K562 treated with DMSO at 1 percent for 4 hours (cell line): ENCODE results near the gene R3HDM4. TPM values are rescaled to one million over a fixed set of nuclear protein-coding genes. Genes with fewer than 3 reads are reported as not detected.

Experiments
- total RNA-seq: library from RNA; unstranded; fragments of 300-600 nt; gene quantifications from 2 replicates; pipeline ENCODE4 v1.2.3, GENCODE V29; 2022; ENCODE audit not compliant: insufficient read depth

R3HDM4 gene
- 152 and 154 TPM in 2 replicates for total RNA-seq

DNA sequence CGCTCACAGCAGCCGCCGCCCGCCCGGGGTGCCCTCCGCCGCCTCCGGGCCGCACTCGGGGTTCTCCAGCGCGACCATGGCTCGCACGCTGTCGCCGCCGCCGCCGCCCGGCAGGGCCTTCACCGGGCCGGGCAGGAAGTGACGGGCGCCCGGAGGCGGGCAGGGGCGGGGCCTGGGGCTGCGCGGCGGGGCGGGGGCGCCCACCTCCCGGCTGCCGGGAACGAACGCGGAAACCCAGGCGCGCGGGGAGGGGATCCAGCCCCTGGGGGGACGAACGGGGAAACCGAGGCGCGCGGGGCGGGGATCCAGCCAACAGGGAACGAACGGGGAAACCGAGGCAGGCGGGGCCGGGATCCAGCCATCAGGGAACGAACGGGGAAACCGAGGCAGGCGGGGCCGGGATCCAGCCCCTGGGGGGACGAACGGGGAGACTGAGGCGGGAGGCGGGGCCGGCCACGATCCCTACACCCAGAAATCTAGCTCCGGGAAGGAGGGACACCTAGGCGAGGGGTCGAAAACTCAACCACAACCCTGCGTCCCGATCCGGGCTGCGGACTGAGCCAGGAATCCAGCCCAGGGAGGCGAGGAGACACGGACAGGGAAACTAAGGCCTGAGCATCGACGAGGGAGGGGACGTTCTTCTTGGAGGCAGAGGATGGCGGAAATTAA lies at the start of gene R3HDM4:
TSS of gene R3HDM4 (minus strand) at position 140 of the 669 bp plus-strand sequence. CDS start at position 78, 62 bp downstream.

GRCh38 chr19:925526-926322 lies 12.7 kb upstream of the R3HDM4 start, which contains the start of gene ARID3A:
Gene ARID3A (plus strand): TSS chr19:926035. CDS start chr19:929529, 3,494 bp downstream.

GRCh38 chr19:917323-918151 lies 4.5 kb upstream of the R3HDM4 start, which contains the start of gene KISS1R:
Gene KISS1R (plus strand): TSS chr19:917333. CDS start chr19:917503, 170 bp downstream.

DNA sequence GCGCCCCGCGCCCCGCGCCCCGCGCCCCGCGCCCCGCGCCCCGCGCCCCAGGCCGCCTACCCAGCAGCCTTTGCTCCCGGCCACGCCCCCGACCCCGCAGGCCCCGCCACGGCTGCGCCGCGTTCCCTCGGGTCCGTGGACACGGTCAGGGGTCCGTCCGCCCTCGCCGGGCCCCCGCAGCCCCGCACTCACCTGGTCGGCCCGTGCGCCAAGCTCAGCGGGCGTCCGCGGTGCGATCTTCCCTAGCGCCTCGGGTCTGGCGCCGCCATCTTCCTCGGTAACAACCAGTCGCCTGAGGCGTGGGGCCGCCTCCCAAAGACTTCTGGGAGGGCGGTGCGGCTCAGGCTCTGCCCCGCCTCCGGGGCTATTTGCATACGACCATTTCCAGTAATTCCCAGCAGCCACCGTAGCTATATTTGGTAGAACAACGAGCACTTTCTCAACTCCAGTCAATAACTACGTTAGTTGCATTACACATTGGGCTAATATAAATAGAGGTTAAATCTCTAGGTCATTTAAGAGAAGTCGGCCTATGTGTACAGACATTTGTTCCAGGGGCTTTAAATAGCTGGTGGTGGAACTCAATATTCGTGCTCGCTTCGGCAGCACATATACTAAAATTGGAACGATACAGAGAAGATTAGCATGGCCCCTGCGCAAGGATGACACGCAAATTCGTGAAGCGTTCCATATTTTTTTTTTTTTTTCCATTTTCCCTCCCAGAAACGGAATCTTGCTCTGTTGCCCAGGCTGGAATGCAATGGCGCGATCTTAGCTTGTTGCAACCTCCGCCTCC lies 19.9 kb downstream of the R3HDM4 start, which contains the start of the genes MED16 and RNU6-9:
TSS of gene MED16 (minus strand) at position 294 of the 796 bp plus-strand sequence. CDS start 2,056 bp downstream, outside the sequence.
TSS of gene RNU6-9 (plus strand) at position 591 of the 796 bp plus-strand sequence.

GRCh38 chr19:858868-859843 lies 53.9 kb downstream of the R3HDM4 start, which contains the start of gene CFD:
Gene CFD (plus strand): TSS chr19:859664. CDS start chr19:859690, 26 bp downstream.

DNA sequence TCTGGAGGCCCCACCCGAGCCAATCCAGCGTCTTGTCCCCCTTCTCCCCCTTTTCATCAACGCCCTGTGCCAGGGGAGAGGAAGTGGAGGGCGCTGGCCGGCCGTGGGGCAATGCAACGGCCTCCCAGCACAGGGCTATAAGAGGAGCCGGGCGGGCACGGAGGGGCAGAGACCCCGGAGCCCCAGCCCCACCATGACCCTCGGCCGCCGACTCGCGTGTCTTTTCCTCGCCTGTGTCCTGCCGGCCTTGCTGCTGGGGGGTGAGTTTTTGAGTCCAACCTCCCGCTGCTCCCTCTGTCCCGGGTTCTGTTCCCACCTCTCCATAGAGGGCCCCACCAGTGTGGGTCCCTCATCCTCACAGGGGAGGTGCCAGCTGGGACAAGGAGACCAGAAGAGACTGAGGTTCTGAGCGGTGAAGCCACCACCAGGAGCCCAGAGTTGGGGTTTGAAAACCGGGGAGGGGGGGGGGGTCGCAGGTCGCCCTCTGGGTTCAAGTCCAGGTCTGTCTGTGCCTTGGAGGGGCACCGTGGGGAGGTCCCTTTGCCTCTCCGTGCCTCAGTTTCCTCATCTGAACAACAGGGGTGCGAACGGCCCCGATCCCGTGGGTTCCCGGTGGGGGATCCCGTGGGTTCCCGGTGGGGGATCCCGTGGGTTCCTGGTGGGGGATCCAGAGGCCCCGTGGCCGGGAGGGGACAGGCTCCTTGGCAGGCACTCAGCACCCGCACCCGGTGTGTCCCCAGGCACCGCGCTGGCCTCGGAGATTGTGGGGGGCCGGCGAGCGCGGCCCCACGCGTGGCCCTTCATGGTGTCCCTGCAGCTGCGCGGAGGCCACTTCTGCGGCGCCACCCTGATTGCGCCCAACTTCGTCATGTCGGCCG lies 60.6 kb downstream of the R3HDM4 start, which contains the start of gene ELANE:
TSS of gene ELANE (plus strand) at position 168 of the 878 bp plus-strand sequence. CDS start at position 194, 26 bp downstream.

Other genes starting within 250 kb of the R3HDM4 start
- gene FSTL3, start 236.8 kb downstream of the R3HDM4 start, total RNA-seq = 4.9 and 8.9 TPM in 2 replicates
- gene PRSS57, start 217.8 kb downstream of the R3HDM4 start, total RNA-seq = 55.9 and 66.7 TPM in 2 replicates
- gene PALM, start 204.3 kb downstream of the R3HDM4 start, total RNA-seq = 12.2 and 17.7 TPM in 2 replicates
- not detected in 2 replicates for gene MISP, start 162.1 kb downstream of the R3HDM4 start, total RNA-seq
- gene PTBP1, start 115.8 kb downstream of the R3HDM4 start, total RNA-seq = 358 and 442 TPM in 2 replicates
- 86.2 and 97.2 TPM in 2 replicates for gene PLPPR3, start 91.3 kb downstream of the R3HDM4 start, total RNA-seq
- 2.0 and 4.1 TPM in 2 replicates for gene AZU1, start 85.4 kb downstream of the R3HDM4 start, total RNA-seq
- 4.7 and 5.0 TPM in 2 replicates for gene PRTN3, start 72.2 kb downstream of the R3HDM4 start, total RNA-seq
- not detected in 2 replicates for gene ELANE, start 60.9 kb downstream of the R3HDM4 start, total RNA-seq
- 44.6 and 62.6 TPM in 2 replicates for gene CFD, start 53.6 kb downstream of the R3HDM4 start, total RNA-seq
- 29.7 and 43.4 TPM in 2 replicates for gene MED16, start 20.0 kb downstream of the R3HDM4 start, total RNA-seq
- gene RNU6-9, start 19.7 kb downstream of the R3HDM4 start, total RNA-seq = not detected in 2 replicates
- 3.7 and 5.8 TPM in 2 replicates for gene KISS1R, start 4.1 kb upstream of the R3HDM4 start, total RNA-seq
- 40.2 and 46.0 TPM in 2 replicates for gene ARID3A, start 12.8 kb upstream of the R3HDM4 start, total RNA-seq
- gene WDR18, start 71.1 kb upstream of the R3HDM4 start, total RNA-seq = 69.4 and 76.6 TPM in 2 replicates
- 0.75 and 0.97 TPM in 2 replicates for gene GRIN3B, start 87.2 kb upstream of the R3HDM4 start, total RNA-seq
- gene TMEM259, start 107.9 kb upstream of the R3HDM4 start, total RNA-seq = 198 and 255 TPM in 2 replicates
- gene RNU6-2, start 108.3 kb upstream of the R3HDM4 start, total RNA-seq = not detected in 2 replicates
- 117 and 118 TPM in 2 replicates for gene CNN2, start 113.4 kb upstream of the R3HDM4 start, total RNA-seq
- 41.5 and 58.2 TPM in 2 replicates for gene ABCA7, start 126.9 kb upstream of the R3HDM4 start, total RNA-seq
- 21.6 and 27.0 TPM in 2 replicates for gene ARHGAP45, start 153.9 kb upstream of the R3HDM4 start, total RNA-seq
- 205 and 214 TPM in 2 replicates for gene POLR2E, start 182.2 kb upstream of the R3HDM4 start, total RNA-seq
- gene GPX4, start 190.8 kb upstream of the R3HDM4 start, total RNA-seq = 870 and 876 TPM in 2 replicates